GM19395 (cell line): ENCODE results near the gene HHEX.
"Not testable (repeated sequence)": the region's sequence is repeated elsewhere in the genome, so short reads cannot be mapped to it uniquely, and the experiment has no call there.

Source experiments
- ATAC-seq: cut with Tn5 transposase; IDR thresholded peaks from one replicate; pipeline ENCODE4 v1.9.1; 2021; ENCODE audit warnings: mild to moderate bottlenecking, moderate library complexity; ENCODE audit not compliant: unreplicated experiment

The HHEX gene

DNA sequence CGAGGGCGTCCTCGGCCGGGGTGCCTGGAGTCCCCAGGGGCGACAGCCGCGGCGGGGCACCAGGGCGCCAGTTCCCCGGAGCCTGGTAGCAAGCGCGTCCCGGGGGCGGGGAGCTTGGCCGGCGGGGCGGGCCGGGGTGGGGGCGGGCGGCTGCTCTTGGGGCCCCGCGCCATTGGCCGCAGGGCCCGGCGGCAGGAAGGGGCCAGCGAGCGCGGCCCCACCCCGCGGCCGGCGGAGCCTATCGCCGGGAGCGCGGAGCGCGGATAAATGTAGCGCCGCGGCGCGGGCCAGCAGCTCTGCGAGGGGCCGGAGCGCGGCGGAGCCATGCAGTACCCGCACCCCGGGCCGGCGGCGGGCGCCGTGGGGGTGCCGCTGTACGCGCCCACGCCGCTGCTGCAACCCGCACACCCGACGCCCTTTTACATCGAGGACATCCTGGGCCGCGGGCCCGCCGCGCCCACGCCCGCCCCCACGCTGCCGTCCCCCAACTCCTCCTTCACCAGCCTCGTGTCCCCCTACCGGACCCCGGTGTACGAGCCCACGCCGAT lies at the start of gene HHEX:
Gene HHEX, plus strand, starts transcription at position 293 of the 548 bp plus-strand sequence. Its CDS starts 32 bp downstream, at position 325.
- ATAC-seq = no peak

DNA sequence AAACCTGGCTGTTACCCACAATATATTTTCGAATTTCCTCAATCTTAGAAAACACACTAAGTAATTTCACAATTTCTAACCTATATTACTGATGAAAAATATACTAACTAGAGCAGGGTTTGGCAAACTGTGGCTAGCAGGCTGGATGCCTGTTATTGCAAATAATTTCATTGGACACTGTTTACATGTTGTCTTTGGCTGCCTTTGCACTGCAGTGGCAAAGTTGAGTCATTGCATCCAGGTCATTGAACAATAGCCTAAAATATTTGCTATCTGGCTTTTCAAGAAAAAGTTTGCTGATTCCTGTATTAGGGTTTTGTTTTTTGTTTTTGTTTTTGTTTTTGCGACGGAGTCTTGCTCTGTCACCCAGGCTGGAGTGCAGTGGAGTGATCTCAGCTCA lies 49.6 kb upstream of the HHEX start:
- no peak for ATAC-seq

DNA sequence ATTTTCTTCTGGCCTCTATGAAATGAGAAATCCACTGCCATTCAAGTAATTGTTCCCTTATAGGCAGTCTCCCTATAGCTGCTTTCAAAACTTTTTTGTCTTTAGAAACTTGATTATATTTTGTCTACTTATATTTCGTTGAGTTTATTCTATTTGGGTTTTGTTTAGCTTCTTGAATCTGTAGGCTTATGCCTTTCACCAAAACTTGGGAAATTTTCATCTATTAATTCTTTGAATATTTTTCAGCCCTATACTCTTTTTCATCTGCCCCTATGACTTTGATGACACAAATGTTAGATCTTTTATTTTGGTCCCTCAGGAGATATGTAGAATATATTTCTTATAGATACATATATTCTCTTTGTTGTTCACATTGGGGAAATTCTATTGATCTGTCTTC lies 48.3 kb upstream of the HHEX start:
- ATAC-seq = no peak

DNA sequence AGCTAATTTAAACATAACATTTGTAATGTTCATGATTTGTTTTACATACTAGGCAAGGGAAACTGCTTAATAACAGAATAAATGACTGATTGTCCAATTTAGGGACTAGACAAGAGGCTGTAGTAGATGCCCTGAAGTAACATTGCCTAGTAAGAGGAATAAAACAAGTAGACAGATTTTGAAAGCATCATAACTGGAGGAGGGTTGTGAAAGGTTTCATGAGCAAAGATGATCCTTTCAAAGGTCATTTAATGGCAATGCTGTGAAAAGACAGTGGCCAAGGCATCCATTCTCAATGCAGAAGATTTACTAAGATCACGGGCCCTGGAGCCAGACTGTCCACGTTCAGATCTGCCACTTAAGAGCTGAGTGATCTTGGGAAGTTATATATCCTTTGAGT lies 44.8 kb upstream of the HHEX start:
- no peak for ATAC-seq

DNA sequence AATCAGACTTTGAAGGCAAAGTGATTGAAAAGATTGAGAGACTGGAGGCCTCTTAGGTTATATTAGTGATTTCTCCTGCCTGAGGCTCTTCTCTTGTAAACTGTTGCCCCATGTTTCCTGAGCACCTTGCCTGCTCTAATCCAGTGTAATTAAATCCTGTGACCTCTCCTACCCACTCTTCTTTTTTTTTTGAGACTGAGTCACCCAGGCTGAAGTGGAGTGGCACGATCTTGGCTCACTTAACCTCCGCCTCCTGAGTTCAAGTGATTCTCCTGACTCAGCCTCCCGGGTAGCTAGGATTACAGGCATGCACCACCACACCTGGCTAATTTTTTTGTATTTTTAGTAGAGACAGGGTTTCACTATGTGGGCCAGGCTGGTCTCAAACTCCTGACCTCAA lies 38.9 kb upstream of the HHEX start:
- ATAC-seq = not testable (repeated sequence)

DNA sequence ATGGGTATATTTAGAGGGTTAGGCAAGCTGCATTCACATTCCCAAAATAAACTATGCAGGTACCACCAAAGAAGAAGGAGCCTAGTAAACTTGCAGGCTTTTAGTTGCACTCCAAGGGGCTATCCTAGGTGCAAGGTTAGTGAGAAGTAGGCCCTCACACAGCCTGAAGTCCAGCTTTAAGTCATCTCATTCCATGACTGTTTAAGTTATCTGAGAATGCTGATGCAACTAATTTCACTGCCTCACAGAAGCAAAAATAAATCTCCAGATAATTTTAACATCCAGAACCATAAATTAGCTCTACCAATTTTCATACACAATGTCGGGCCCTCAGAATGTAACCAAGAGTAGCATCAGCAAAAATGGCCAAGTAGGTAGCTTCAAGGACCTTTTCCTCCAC lies 34.3 kb upstream of the HHEX start:
- no peak for ATAC-seq

DNA sequence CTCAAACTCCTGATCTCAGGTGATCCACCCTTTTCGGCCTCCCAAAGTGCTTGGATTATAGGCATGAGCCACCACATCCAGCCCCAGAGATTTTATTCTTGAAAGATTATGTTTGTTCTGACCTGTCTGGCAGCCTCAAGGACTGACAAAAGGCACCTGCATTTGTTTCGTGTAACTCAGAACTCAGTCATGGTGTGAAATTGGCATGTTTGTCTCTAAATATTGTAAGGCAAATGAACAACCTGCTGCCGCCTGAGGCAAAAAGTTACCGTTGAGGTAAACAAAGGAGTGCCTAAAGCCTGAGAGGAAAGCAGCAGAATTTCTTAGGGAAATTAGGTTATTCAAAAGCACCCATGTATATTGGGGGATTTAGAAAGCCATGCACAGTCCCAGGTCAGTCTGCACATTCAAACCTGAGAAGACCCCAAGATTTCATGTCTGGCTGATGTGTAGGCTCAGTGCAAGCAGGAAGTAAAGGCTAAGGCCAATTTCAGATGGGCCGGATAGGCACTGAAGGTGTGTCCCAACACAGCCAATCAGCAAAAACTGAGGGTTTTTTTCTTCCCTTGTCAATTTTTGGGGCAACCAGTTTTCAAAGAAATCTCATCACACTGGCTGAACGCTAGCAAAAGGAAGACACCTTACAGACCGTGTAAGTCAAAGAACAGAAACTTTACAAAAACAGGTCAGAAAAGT lies 33.3 kb upstream of the HHEX start:
- no peak for ATAC-seq

DNA sequence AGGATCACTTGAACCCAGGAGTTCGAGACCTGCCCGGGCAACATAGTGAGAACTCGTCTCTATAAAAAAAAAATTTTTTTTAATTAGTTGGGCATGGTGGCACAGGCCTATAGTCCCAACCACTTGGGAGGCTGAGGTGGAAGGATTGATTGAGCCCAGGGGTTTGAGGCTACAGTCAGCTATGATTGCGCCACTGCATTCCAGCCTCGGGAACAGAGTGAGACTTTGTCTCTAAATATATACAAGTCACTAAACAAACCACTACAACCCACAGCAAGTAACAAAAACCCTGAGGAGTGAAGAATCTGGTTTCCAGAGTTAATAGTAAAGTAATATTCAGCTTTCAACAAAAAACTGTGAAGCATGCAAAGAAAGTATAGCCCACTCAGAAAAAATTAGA lies 32.7 kb upstream of the HHEX start:
- ATAC-seq = no peak

DNA sequence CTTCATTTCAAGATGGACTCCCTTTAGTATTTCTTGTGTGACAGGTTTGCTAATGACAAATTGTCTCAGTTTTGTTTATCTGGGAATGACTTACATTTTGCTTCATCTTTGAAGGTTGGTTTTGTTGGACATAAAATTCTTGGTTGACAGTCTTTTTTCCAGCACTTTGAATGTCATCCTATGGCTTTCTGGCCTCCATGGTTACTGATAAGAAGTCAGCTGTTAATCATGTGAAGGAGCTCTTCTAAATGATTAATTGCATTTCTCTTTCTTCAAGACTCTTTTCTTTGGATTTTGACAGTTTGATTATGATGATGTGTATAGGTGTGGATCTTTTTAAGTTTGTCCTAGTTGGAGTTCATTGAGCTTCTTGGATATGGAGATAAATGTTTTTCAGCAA lies 26.9 kb upstream of the HHEX start:
- no peak for ATAC-seq

DNA sequence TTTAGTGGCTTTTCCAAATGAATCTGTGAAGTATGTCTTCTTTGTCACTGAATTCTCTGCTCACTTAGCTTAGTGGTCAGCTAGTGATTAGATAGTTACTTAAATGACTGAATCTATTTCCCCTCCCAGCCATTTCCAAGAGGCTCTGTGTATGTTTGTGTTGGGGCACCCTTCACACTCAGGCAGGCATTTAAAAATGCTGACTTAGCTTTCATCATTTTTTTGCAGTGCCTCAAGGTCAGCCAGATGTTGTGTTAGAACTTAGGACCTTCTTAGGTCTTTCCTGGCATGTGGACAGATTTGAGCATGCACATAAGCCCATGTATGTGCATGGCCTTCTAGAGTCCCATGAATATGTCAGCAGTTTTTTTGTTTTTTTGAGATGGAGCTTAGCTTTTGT lies 25.4 kb upstream of the HHEX start:
- ATAC-seq = no peak

DNA sequence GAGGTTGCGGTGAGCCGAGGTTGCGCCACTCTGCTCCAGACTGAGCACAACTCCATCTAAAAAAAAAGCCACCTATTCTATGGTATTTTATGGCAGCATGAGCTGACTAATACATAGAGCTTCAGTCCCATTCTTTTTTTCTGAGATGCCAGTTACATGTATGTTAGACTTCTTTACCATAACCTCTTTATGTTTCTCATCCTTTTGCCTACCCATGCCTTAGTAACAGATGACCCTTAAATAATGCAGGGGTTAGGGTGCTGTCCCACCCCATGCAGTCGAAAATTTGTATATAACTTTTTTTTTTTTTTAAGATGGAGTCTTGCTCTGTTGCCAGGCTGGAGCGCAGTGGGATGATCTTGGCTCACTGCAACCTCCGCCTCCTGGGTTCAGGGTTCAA lies 22.7 kb upstream of the HHEX start:
- ATAC-seq = no peak

DNA sequence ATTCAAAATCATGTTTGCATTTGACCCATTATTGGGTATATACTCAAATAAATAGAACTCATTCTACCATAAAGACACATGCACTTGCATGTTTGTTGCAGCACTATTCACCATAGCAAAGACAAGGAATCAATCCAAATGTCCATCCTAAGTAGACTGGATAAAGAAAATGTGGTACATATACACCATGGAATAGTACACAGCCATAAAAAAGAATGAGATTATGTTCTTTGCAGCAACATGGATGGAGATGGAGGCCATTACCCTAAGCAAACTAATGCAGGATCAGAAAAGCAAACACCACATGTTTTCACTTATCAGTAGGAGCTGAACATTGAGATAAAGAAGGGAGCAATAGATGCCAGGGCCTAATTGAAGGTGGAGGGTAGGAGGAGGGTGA lies 12.0 kb upstream of the HHEX start:
- no peak for ATAC-seq

DNA sequence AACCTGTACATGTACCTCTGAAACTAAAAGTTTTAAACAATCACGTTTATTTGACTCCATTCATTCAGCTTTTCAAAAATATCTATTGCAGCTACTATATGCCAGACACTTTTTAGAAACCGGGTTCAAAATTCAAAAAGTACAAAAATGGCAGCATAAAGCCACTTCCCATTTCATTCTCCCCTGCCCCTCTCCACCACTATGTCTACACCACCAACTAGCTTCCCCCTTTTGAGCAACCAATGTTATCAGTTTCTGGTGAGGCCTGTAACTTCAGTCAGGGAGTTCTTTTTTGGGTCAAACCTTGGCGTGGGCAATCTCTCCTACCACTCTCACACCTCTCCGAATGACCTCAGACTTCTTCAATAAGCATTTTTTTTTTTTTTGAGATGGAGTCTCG lies 11.5 kb upstream of the HHEX start:
- ATAC-seq = no peak

DNA sequence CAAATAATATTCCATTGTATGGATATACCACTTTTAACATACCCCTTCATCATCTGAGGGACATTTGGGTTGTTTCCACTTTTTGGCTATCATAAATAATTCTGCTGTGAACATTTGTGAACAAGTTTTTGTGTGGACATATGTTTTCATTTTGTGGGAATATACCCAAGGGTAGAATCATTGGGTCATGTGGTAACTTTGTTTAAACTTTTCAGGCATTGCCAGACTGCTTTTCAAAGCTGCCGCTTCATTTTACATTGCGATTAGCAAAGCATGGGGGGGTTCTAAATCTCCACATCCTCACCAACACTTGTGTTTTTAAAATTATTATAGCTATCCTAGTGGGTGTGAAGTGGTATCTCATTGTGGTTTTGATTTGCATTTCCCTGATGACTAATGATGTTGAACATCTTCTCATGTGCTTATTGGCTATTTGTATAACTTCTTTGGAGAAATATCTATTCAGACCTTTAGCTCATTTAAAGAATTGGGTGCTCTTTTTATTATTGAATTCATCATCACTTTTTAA lies 8.4 kb upstream of the HHEX start:
- no peak for ATAC-seq

DNA sequence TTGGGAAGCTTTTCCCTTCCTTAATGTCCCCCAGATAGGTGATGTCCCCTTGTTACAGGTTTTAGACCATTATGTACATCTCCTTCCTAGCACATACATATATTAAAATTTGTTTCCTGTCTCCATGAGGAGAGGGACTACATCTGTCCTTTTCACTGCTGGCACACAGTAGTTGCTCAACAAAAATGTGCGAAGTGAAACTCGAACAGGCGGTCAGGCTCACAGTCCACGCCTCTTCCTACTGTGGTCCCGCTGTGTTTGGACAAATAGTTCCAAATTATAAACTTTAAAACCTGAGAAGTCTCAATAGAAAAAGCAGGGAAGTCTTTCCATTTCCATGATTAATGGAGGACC lies 1.2 kb upstream of the HHEX start:
- no peak for ATAC-seq

DNA sequence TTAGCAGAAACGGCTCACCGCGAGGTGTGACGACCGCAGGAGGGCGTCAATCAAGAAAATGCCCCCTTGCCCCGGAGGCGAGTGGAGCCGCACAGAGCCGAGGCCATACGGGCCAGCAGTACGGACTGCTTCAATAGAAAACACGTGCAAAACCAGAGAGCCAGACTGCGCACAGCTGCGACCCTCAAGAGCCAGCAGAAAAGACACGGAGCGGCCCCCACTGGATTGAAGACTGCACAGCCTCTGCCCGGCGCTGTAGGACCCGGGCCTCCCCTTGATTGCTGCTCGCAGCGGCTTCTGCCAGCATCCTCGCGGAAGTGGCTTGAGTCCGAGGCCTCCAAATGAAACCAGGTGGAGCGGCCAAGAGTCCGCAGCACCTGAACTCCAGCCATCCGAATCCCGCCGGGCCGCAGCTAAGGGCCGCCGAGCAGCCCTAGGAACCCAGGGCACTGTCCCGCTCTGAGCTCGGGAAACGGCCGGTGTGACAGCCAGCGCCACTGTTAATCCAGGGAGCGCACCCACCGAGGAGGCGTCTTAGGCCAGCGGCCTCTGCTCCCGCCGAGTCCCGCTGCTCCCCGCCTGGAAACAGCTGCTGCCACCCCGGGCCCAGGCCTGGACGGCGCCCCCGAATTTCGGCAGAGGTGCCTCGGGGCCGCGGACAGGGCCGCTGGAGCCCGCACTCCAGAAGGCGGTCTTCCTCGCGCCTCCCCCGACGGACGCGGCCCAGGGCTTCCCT lies 660 bp upstream of the HHEX start:
- ATAC-seq = no peak

DNA sequence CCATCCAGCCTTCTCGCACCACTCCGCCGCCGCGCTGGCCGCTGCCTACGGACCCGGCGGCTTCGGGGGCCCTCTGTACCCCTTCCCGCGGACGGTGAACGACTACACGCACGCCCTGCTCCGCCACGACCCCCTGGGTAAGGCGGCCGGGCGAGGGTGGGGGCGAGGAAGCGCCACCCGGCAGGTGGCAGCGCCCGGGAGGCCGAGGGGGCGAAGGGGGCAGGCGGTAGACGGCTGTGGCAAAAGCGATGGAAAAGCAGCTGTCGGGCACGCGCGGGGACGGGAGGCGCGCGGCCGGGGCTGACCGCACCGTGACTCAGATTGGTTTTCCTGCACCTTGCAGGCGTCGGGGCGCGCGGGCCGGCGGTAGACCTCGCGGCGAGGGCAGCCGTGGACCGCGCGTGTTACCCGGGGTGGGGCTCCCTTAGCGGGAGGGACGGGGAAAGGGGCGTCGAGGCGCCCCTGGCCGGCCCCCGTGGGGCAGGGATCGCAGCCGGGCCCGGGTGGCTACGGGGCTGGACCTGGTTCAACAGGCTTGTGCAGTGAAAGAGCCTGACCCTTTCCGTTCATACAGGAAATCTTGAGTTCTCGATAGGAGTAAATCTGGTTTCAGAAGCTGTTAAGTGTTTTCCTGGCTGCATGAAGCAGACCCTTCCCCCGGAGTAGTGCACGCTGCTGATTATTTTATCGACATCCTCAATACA lies 608 bp downstream of the HHEX start:
- ATAC-seq = no peak

DNA sequence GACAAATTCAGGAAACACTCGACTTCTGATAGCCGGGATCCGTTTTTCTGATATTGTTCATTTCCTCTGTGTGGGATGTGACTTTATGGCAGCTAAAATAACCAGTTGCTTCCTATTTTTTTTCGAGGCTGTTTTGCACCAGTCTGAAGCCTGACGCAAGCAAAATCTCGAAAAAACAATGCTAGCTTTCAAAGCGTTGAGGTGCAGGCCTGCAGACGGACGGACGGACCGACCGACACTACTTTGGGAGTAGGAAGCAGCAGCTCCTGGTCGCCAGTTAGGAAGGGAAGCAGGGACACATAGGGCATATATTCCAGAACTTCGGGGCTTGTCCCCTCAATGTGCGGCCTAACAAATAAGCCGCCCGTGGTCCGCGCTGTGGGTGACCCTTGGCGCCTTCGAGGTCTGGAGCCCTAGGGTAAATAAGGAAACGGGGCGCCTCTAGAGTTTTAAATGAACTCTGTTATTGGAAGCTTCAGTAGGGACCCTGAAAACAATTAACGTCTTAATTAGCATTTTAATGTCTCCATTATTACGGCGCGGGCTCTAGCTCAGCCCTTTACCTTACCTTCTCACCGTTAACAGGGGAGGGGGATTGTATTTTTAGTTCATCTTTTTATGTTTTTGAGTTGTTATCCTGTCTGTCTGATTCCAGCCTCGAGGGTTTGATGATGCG lies 1.3 kb downstream of the HHEX start:
- no peak for ATAC-seq

DNA sequence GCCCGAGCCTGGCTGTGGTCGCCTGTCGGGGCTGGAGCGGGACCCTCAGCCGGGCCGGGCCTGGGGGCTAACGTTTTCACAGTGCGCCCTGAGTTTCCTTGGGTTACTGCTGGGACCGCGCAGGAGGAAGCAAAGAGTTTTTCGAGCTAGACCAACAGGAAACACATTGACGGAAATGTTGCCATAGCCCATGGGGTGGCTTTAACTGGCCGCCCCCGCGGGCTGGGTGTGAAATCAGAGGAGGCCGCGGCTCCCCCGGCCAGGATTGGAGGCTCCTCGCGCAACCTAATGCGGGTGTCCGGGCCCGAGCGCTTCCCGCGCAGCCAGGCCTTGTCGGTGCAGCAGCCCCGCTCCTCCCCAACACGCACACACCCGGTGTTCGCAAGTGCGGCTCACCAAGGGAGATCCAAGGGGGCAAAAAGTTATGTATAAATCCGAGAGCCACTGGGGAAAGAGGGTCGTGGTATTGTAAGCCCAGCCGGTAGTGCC lies 1.9 kb downstream of the HHEX start:
- no peak for ATAC-seq

DNA sequence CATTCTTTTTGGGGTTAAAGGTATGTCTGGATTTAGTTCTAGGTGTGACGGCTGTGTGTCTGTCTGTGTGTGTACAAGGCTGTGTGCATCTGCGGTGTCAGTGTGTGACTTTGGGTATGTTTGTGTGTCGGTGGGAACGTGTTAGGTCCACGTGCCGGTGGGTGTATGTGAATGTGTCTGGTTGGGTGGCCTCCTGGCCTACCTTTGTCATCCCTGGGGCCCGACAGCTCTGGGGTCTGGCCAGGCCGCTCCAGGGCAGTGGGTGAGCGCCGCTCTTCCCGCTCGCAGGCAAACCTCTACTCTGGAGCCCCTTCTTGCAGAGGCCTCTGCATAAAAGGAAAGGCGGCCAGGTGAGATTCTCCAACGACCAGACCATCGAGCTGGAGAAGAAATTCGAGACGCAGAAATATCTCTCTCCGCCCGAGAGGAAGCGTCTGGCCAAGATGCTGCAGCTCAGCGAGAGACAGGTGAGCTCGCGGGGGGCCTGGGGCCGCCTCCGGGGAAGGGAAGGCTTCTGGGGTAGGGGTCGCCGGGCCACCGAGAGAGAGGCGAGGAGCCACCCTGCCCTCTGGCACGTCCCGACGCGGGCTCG lies 2.4 kb downstream of the HHEX start:
- ATAC-seq = no peak
